Thyroid gland (tissue), 4 donors: Measurements from ENCODE around the gene DRC3. TPM values are rescaled to one million over a fixed set of nuclear protein-coding genes. Genes with fewer than 3 reads are reported as not detected.

Experiments
- DNase-seq, 2 donors: peaks; one replicate each; pipeline ENCODE4 v3.0.0-alpha.2; 2019
- H3K27ac ChIP-seq, 3 donors: fragments of 200-600 bp; sonication (generic); 1 replicate in 2 of 3; 2 replicates in 1 of 3; pipeline ENCODE4 v1.5.1; 2016 to 2019; ENCODE audit warnings: mild to moderate bottlenecking in 1 of 3, moderate library complexity in 1 of 3
- H3K27me3 ChIP-seq: fragments of 200-600 bp; sonication (generic); one replicate; pipeline ENCODE4 v1.5.1; 2019
- H3K36me3 ChIP-seq, 2 donors: fragments of 200-600 bp; sonication (generic); one replicate each; pipeline ENCODE4 v1.5.1; 2016 to 2019
- H3K4me1 ChIP-seq, 2 donors: fragments of 200-600 bp; sonication (generic); one replicate each; pipeline ENCODE4 v1.5.1; 2017 to 2019
- H3K4me3 ChIP-seq, 3 donors: fragments of 200-600 bp; sonication (generic); replicated peaks in 1 of 3; 1 replicate in 2 of 3; 2 replicates in 1 of 3; pipeline ENCODE4 v1.5.1; 2016; ENCODE audit warnings: mild to moderate bottlenecking in 1 of 3
- H3K9me3 ChIP-seq: fragments of 200-600 bp; sonication (generic); one replicate; pipeline ENCODE4 v1.5.1; 2017
- CTCF ChIP-seq, 6 experiments: fragments of 200-600 bp in 3 of 6; fragments of 450-650 bp in 3 of 6; sonication (generic) in 3 of 6; IDR thresholded peaks; one replicate each; pipeline ENCODE4 v1.5.1; 2016 to 2019; ENCODE audit warnings: antibody characterized with exemption in 6 of 6, mild to moderate bottlenecking in 2 of 6, inconsistent platforms in 1 of 6, moderate library complexity in 1 of 6
- POLR2A ChIP-seq, 2 donors: fragments of 450-650 bp; IDR thresholded peaks; one replicate each; pipeline ENCODE4 v1.6.1; 2017; ENCODE audit warnings: antibody characterized with exemption in 2 of 2, mild to moderate bottlenecking in 2 of 2, moderate library complexity in 1 of 2
- WGBS, 2 donors: methylation state at CpG; one replicate each; pipeline ENCODE4 v1.1.5; 2017; 5-methylcytosine and 5-hydroxymethylcytosine counted together
- intact Hi-C: fragments of 100-400 bp; cut with DNase I; formaldehyde crosslinking; loops from one replicate; pipeline ENCODE4 v1.15.1; 2023
- total RNA-seq, 4 donors: library from RNA; depleted of rRNA; stranded (reverse); fragments of >200 nt; gene quantifications; one replicate each; pipeline ENCODE4 v1.2.3, GENCODE V29; 2016

The DRC3 gene
- total RNA-seq, 4 donors from 2014 or later: 18.5 to 28.7 (median 23.4) TPM

- no peak for TF ChIP-seq POLR2A (IDR thresholded peaks at IDR 0.05)
- no peak for DNase-seq
- Histone ChIP-seq H3K27me3 (no peaks in the 10 kb centered on the region), H3K4me1 (no peaks in the 10 kb centered on the region), H3K27ac (no peak overlapping the region), H3K36me3 (no peaks in the 10 kb centered on the region), H3K4me3 (no peak overlapping the region), H3K9me3 (no peaks in the 10 kb centered on the region)
- intact Hi-C loops: no loop called here
- WGBS, 2 donors: 90% methylated on average over 4 to 6 of the region's 7 CpGs
Measured at GRCh38 chr17:17988427-17988945, 15.8 kb downstream of the DRC3 start.

GRCh38 chr17:17989081-17989480, 16.4 kb downstream of the DRC3 start:
- no peak for TF ChIP-seq CTCF (IDR thresholded peaks at IDR 0.05)
- TF ChIP-seq POLR2A (IDR thresholded peaks at IDR 0.05): no peak
- WGBS, 2 donors: 93 to 95% methylated on average over 9 of the region's 9 CpGs
- Histone ChIP-seq H3K4me3 (no peak overlapping the region), H3K4me1 (no peaks in the 10 kb centered on the region), H3K27me3 (no peaks in the 10 kb centered on the region), H3K9me3 (no peaks in the 10 kb centered on the region), H3K36me3 (no peaks in the 10 kb centered on the region), H3K27ac (no peak overlapping the region)
- intact Hi-C loops: no loop called here
- no peak for DNase-seq

GRCh38 chr17:17989618-17990017, 17.0 kb downstream of the DRC3 start:
- H3K27ac ChIP-seq: no peak overlapping the region
- no peaks in the 10 kb centered on the region for H3K9me3 ChIP-seq
- TF ChIP-seq POLR2A (IDR thresholded peaks at IDR 0.05): no peak
- TF ChIP-seq CTCF (IDR thresholded peaks at IDR 0.05): no peak
- intact Hi-C loops: loop anchor here (10.0 kb wide), 1 partner anchor 65 kb away; no protein-coding TSS in a partner anchor
- H3K4me1 ChIP-seq: no peaks in the 10 kb centered on the region
- WGBS, 2 donors: 91 to 93% methylated on average over 10 of the region's 10 CpGs
- DNase-seq: no peak
- no peaks in the 10 kb centered on the region for H3K36me3 ChIP-seq
- no peak overlapping the region for H3K4me3 ChIP-seq
- no peaks in the 10 kb centered on the region for H3K27me3 ChIP-seq

GRCh38 chr17:17990282-17990681, 17.6 kb downstream of the DRC3 start:
- TF ChIP-seq POLR2A (IDR thresholded peaks at IDR 0.05) (no peak), CTCF (IDR thresholded peaks at IDR 0.05) (no peak)
- no peak for DNase-seq
- no peak overlapping the region for H3K27ac ChIP-seq
- H3K27me3 ChIP-seq: no peaks in the 10 kb centered on the region
- intact Hi-C loops: loop anchor here (10.0 kb wide), 1 partner anchor 65 kb away; no protein-coding TSS in a partner anchor
- H3K4me3 ChIP-seq: no peak overlapping the region
- no peaks in the 10 kb centered on the region for H3K36me3 ChIP-seq
- no peaks in the 10 kb centered on the region for H3K9me3 ChIP-seq
- WGBS, 2 donors: 83 to 94% methylated on average over 2 of the region's 2 CpGs
- H3K4me1 ChIP-seq: no peaks in the 10 kb centered on the region

- Histone ChIP-seq H3K36me3 (no peaks in the 10 kb centered on the region), H3K27ac (no peak overlapping the region), H3K4me3 (no peak overlapping the region), H3K4me1 (no peaks in the 10 kb centered on the region), H3K27me3 (no peaks in the 10 kb centered on the region), H3K9me3 (no peaks in the 10 kb centered on the region)
- TF ChIP-seq CTCF (IDR thresholded peaks at IDR 0.05) (no peak), POLR2A (IDR thresholded peaks at IDR 0.05) (no peak)
- no peak for DNase-seq
- WGBS, 2 donors: 78 to 93% methylated on average over 2 of the region's 2 CpGs
- intact Hi-C loops: loop anchor here (10.0 kb wide), 1 partner anchor 61 kb away; no protein-coding TSS in a partner anchor
Measured at GRCh38 chr17:17993366-17993765, 20.7 kb downstream of the DRC3 start.
